ENCODE results near the gene LAMA2.

GRCh38 chr6:128964771-128965170, 81.8 kb downstream of the LAMA2 start:
- TF ChIP-seq, protein P1, sequence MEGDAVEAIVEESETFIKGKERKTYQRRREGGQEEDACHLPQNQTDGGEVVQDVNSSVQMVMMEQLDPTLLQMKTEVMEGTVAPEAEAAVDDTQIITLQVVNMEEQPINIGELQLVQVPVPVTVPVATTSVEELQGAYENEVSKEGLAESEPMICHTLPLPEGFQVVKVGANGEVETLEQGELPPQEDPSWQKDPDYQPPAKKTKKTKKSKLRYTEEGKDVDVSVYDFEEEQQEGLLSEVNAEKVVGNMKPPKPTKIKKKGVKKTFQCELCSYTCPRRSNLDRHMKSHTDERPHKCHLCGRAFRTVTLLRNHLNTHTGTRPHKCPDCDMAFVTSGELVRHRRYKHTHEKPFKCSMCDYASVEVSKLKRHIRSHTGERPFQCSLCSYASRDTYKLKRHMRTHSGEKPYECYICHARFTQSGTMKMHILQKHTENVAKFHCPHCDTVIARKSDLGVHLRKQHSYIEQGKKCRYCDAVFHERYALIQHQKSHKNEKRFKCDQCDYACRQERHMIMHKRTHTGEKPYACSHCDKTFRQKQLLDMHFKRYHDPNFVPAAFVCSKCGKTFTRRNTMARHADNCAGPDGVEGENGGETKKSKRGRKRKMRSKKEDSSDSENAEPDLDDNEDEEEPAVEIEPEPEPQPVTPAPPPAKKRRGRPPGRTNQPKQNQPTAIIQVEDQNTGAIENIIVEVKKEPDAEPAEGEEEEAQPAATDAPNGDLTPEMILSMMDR (CRISPR knock-in tag; IDR thresholded peaks at IDR 0.05), result no peak
- TF ChIP-seq ZKSCAN8 (CRISPR knock-in tag; IDR thresholded peaks at IDR 0.05; ENCODE audit: borderline replicate concordance) (no peak), POLR2AphosphoS5 (IDR thresholded peaks at IDR 0.05; ENCODE audit: low read depth, low read length) (no peak), CEBPB (IDR thresholded peaks at IDR 0.05; ENCODE audit: borderline replicate concordance, low read depth, low read length) (no peak)

All from HepG2 (cell line).